COLO668 (cell line): ENCODE data around the gene RELCH.
A peak's percentile ranks its signal among the peaks of the same experiment; 100 is the strongest.
"Not testable (repeated sequence)": the region's sequence is repeated elsewhere in the genome, so short reads cannot be mapped to it uniquely, and the experiment has no call there.

Experiments used
- DNase-seq: peaks from one replicate; lab custom pipeline; 2025; ENCODE audit not compliant: unreplicated experiment; lab: John Stamatoyannopoulos, UW

The RELCH gene

GRCh38 chr18:62186774-62187542 lies at the start of gene RELCH, which contains the start of gene PIGN:
Gene RELCH (plus strand): TSS chr18:62187255. CDS start chr18:62187506, 251 bp downstream.
Gene PIGN (minus strand): TSS chr18:62187056. CDS start chr18:62161353, 25,703 bp downstream.
- DNase-seq = peak; percentile 97

GRCh38 chr18:62138461-62139235 lies 48.4 kb upstream of the RELCH start:
- DNase-seq = no peak

- no peak for DNase-seq
Observed at GRCh38 chr18:62140259-62140658, 46.8 kb upstream of the RELCH start.

GRCh38 chr18:62144338-62144737 lies 42.7 kb upstream of the RELCH start:
- DNase-seq = no peak

DNA sequence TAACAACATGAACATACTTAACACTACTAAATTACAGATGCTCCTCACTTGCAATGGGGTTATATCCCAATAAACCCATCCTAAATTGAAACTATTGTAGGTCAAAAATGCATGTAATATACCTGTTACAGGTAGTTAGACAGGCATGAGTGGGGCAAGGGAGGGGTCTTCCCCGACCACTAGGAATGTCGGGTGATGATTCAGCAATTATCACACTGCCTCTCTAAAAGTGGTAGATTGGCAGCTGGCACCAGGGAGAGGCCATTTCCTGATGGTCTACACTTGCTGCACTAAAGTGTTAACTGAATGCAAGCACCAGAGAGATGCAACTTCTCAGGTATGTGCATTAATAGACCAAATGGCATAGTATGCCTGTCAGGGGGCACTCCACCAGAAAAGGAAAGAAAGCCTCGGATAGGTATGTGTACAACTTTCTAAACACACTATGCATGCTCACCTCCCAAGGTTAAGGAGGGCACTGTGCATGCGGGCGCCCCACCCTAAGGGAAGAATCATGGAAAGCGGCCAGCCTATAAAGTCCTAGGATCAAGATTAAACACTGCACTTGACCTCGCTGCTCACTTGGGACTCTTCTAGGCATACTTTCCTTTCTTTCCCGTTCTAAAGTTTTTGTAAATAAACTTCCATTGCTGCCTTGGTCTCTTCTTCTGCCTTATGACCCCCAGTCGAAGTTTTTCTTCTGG lies 35.8 kb upstream of the RELCH start:
- no peak for DNase-seq

- no peak for DNase-seq
Observed at GRCh38 chr18:62152844-62153243, 34.2 kb upstream of the RELCH start.

DNA sequence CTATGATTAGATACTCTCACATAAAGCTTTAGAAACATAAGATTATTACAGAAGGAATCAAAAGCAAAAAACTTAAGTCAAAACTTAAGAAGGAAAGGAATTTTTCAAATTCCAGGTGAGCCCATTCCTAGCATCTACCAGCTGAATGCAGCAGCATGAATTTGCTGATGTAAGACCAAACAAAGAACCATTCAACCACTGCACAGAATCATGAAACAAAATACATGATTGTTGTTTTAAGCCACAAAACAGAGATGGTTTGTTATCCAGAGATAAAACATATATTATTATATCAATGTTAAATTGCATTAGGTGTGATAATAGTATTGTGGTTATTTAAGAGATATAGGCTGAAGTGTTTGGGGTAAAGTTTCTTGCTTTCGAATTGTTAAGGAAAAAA lies 29.2 kb upstream of the RELCH start:
- DNase-seq = no peak

- no peak for DNase-seq
Observed at GRCh38 chr18:62164310-62164709, 22.7 kb upstream of the RELCH start.

DNA sequence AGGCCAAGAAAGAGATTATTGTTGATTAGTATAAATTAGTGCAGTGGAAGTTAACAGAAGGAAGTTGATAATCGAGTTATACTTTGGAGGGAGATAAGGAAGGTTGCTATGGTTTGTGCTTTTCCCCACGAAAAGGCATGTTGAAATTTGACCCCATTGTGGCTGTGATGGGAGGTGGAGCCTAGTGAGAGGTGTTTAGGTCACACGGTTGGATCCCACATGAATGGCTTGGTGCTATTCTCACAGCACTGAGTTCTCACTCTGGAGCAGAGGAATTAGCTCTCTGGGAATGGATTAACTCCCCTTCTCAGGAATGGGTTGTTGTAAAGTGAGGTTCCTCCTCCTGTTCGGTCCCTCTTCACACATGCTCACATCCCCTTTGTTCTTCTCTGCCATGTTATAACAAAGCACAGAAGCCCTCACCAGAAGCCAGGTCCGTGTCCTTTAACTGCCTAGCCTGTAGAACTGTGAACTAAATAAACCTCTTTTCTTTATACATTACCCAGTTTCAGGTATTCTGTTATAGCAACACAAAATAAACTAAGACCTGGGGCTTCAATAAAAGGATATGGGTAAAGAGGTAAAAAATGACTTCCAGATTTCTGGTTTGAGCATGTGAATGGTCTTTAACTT lies 22.1 kb upstream of the RELCH start:
- DNase-seq = no peak

GRCh38 chr18:62165583-62165982 lies 21.5 kb upstream of the RELCH start:
- no peak for DNase-seq

DNA sequence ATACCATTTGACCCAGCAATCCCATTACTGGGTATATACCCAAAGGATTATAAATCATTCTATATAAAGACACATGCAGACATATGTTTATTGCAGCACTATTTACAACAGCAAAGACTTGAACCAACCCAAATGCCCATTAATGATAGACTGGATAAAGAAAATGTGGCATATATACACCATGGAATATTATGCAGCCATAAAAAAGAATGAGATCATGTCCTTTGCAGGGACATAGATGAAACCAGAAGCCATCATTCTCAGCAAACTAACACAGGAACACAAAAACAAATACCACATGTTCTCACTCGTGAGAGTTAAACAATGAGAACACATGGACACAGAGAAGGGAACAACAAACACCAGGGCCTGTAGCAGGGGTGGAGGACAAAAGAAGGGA lies 20.5 kb upstream of the RELCH start:
- not testable (repeated sequence) for DNase-seq

DNA sequence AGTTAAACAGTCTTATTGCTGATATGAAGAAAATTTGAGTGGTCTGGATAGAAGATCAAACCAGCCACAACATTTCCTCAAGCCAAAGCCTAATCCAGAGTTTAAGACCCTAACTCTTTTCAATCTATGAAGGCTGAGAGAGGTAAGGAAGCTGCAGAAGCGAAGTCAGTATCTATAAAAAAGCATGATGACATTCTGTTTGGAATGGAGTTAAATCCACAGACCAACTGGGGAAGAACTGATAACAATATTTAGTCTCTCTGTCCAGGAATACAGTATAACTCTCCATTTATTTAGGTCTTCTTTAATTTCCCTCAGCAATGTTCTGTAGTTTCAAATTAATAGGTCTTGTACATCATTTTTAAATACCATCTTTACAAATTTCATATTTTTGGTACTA lies 16.2 kb upstream of the RELCH start:
- DNase-seq = no peak

DNA sequence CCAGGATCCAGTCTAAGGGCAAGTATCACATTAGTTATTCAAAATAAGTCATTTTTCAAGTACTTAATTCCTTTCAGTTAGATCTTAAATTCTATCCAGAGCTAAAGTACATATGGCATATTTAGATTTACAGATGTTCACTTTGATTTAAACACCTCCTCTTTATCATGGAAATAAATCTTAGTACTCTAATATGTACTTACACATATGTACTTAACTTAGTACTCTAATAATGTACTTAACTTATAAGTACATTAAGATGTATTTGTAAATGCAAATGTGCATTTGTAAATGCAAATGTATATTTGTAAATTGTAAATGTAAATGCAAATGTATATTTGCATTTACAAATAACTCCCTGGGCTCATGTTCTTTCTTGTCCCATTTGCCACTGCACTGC lies 14.8 kb upstream of the RELCH start:
- no peak for DNase-seq

GRCh38 chr18:62175521-62175920 lies 11.5 kb upstream of the RELCH start:
- no peak for DNase-seq

DNA sequence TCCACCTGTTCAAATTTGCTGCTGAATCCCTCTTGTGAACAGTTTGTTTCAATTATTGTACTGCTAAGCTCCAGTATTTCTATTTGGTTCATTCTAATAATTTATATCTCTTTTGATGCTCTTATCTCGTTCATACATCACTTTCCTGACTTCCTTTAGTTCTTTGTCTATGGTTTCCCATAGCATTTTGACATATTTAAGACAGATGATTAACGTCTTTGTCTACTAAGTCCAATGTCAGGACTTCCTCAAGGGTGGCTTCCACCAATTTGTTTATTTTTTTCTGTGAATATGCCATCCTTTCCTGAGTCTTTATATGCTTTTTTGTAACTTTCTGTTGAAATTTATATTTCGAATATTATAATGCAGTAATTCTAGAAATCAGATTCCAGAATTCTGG lies 9.8 kb upstream of the RELCH start:
- no peak for DNase-seq

DNA sequence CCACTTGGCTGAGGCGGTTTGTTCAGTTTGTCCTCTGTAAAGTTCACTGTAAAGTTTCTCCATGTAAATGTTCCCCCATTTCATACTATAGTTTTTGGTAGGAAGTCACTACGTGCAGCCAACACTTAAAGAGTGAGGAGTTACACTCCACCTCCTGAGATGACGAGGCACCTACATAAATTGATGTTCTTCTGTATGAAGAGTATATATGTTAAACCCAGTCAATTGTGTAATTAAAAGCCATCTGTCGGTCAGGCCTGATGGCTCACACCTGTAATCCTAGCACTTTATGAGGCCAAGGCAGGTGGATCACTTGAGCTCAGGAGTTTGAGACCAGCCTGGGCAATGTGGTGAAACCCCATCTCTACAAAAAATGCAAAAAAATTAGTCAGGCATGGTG lies 7.8 kb upstream of the RELCH start:
- DNase-seq = peak; percentile 36

DNA sequence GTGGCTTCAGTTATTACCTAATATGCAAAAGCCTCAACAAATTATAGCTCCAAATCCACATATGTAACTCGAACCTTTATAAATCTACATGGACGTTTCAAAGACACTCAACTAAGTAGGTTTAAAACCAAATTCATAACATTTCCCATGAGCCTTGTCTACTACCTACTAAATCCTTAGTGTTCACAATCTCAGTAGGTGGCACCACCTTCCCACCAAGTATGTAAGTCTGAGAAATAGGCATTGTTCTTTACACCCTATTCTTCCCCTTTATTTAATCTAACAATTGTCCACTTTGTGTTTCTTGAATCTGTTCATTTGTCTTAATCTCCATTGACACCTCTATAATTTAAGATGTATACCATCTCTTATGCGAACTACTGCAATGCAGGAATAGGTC lies 4.8 kb upstream of the RELCH start:
- no peak for DNase-seq

GRCh38 chr18:62183578-62184195 lies 3.4 kb upstream of the RELCH start:
- DNase-seq = peak; percentile 50

DNA sequence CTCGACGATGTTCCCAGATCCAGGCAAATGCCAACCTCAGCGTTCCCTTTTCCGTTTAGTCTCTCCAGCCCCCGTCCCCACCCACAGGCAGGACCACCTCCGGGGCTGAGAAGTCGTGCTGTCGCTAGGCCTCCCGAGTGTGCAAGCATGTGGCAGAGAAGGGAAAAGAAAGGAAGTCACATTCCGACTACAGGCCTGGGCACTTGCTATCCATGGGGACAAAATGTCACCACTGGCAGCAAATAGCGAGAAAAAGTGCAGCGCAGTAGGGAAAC lies 619 bp upstream of the RELCH start:
- DNase-seq = no peak

DNA sequence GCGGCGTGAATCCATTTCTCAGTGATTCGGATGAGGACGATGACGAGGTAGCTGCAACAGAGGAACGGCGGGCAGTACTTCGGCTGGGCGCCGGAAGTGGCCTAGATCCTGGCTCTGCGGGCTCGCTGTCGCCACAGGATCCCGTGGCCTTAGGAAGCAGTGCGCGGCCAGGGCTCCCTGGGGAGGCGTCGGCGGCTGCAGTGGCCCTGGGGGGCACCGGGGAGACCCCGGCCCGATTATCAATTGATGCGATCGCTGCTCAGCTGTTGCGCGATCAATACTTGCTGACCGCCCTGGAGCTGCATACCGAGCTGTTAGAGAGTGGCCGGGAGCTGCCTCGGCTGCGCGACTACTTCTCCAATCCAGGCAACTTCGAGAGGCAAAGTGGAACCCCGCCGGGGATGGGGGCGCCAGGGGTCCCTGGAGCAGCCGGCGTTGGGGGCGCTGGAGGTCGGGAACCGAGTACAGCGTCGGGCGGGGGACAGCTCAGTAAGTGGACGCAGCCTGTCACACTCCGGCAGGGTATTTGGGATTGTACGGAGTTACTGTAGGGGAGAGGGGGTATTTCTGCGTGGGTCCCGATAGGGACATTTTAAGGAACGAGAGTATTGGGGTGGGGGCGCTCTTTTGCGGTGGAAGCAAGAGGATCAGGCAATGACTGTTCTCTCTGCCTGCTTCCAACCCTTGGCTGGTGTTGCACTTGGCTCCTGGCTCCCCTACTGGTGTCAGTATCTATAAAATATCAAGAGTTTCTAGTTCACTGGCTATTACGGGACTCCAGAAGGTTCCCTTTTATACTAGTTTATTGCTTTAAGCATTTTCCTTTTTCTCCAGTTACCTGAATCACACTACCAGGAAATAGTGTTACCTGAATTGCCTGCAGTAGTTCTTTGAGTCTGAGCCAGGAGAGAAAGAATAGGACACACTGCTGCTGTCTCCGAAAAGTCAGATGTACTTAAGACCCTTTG lies 772 bp downstream of the RELCH start:
- DNase-seq = peak; percentile 43
